ENCODE results near the gene NUP43. TPM values are rescaled to one million over a fixed set of nuclear protein-coding genes. Genes with fewer than 3 reads are reported as not detected.

NUP43 gene
- total and polyA plus RNA-seq, 2 of the 13 experiments (the other 11 are each of a cell fraction or from before 2014, with no cell fraction given), result 38.9 to 85.1 TPM

DNA sequence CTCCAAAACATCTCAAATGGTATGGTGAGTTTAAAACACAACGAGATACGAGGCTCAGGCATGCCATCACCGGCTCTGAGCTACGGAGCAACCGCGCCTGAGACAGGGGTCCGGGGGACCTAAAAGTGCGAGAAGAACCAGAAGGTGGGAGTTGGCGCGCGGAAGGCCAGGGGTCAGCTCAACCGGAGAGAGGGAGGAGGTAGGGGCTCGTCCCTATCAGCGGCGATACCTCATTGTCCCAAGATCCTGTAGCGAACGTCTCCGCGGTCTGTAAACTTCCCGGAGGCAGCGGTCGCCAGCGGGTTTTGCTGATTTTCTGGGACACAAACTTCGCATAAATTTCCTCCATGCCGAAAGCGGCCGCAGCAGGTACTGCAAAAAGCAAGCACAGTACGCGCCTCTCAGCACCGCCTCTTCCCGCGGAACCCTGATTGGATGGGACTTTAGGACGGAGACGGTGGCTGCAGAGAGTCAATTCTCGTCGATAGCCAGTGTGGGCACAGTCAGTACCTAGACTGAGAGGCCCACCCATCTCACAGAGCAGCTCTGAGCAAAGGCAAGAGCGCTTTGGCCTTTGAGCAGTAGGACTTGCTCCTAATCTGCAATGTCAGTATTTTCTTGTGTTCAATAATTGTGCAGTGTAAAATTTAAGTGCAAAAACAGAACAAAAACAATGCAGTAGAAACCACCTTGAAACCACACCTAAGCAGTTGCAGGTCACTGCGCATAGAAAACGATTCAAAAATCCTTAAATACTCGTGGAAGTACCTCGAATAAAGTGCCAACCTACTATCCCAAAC is at the start of gene NUP43 (continued):
- TF ChIP-seq DNMT1 (CRISPR knock-in tag; IDR thresholded peaks at IDR 0.05), result peak; percentile 88
- TF ChIP-seq ARID2 (CRISPR knock-in tag; IDR thresholded peaks at IDR 0.05; ENCODE audit: borderline replicate concordance), result no peak; the same call in 1 of the 2 replicates
- TF ChIP-seq ZNF501 (CRISPR knock-in tag; IDR thresholded peaks at IDR 0.05), result peak; percentile 95
- peak; percentile 29; the same call in 1 of the 2 replicates for TF ChIP-seq CHD4 (IDR thresholded peaks at IDR 0.05; ENCODE audit: borderline replicate concordance, low read length)
- TF ChIP-seq RARA (CRISPR knock-in tag; IDR thresholded peaks at IDR 0.05), result peak; percentile 23; the same call in 1 of the 2 replicates
- peak; percentile 79 for TF ChIP-seq GATAD2A (CRISPR knock-in tag; IDR thresholded peaks at IDR 0.05)
- peak; percentile 93 for TF ChIP-seq HDAC2 (CRISPR knock-in tag; IDR thresholded peaks at IDR 0.05)
- no peak; the same call in 1 of the 2 replicates for TF ChIP-seq PAX8 (CRISPR knock-in tag; IDR thresholded peaks at IDR 0.05; ENCODE audit: borderline replicate concordance)
- TF ChIP-seq GABPB1 (CRISPR knock-in tag; IDR thresholded peaks at IDR 0.05), result peak; percentile 88
- TF ChIP-seq NFE2L2 (IDR thresholded peaks at IDR 0.05; ENCODE audit: low read length), result no peak
- TF ChIP-seq KLF13 (CRISPR knock-in tag; IDR thresholded peaks at IDR 0.05), result no peak
- TF ChIP-seq, protein P1, sequence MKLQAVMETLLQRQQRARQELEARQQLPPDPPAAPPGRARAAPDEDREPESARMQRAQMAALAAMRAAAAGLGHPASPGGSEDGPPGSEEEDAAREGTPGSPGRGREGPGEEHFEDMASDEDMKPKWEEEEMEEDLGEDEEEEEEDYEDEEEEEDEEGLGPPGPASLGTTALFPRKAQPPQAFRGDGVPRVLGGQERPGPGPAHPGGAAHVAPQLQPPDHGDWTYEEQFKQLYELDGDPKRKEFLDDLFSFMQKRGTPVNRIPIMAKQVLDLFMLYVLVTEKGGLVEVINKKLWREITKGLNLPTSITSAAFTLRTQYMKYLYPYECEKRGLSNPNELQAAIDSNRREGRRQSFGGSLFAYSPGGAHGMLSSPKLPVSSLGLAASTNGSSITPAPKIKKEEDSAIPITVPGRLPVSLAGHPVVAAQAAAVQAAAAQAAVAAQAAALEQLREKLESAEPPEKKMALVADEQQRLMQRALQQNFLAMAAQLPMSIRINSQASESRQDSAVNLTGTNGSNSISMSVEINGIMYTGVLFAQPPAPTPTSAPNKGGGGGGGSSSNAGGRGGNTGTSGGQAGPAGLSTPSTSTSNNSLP (IDR thresholded peaks at IDR 0.05; ENCODE audit: low read depth, low read length), result peak; percentile 60; the same call in 1 of the 2 replicates
- TF ChIP-seq ZNF564 (CRISPR knock-in tag; IDR thresholded peaks at IDR 0.05), result 0 out of 2 replicates have a peak, but pooled peaks have one; percentile 80
- TF ChIP-seq RARG (CRISPR knock-in tag; IDR thresholded peaks at IDR 0.05; ENCODE audit: low read depth), result no peak
- TF ChIP-seq SPEN (CRISPR knock-in tag; IDR thresholded peaks at IDR 0.05; ENCODE audit: low read depth), result peak; percentile 98
- TF ChIP-seq ZEB1 (IDR thresholded peaks at IDR 0.05; ENCODE audit: insufficient replicate concordance, low read depth), result no peak
- TF ChIP-seq ZNF557 (CRISPR knock-in tag; IDR thresholded peaks at IDR 0.05), result no peak; the same call in 1 of the 2 replicates
- TF ChIP-seq HDAC1 (CRISPR knock-in tag; IDR thresholded peaks at IDR 0.05), result peak; percentile 95
- TF ChIP-seq, protein P2, sequence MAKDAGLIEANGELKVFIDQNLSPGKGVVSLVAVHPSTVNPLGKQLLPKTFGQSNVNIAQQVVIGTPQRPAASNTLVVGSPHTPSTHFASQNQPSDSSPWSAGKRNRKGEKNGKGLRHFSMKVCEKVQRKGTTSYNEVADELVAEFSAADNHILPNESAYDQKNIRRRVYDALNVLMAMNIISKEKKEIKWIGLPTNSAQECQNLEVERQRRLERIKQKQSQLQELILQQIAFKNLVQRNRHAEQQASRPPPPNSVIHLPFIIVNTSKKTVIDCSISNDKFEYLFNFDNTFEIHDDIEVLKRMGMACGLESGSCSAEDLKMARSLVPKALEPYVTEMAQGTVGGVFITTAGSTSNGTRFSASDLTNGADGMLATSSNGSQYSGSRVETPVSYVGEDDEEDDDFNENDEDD (CRISPR knock-in tag; IDR thresholded peaks at IDR 0.05; ENCODE audit: borderline replicate concordance), result peak; percentile 95
- TF ChIP-seq AFF4 (CRISPR knock-in tag; IDR thresholded peaks at IDR 0.05), result no peak
- TF ChIP-seq HES4 (CRISPR knock-in tag; IDR thresholded peaks at IDR 0.05; ENCODE audit: borderline replicate concordance), result peak; percentile 84; the same call in 1 of the 2 replicates
- no peak for TF ChIP-seq SOX6 (IDR thresholded peaks at IDR 0.05)
- peak; percentile 43 for TF ChIP-seq SOX6 (CRISPR knock-in tag; IDR thresholded peaks at IDR 0.05)
- TF ChIP-seq ZKSCAN8 (CRISPR knock-in tag; IDR thresholded peaks at IDR 0.05; ENCODE audit: borderline replicate concordance), result peak; percentile 86

Measured in HepG2 (cell line).